Endothelial cell of umbilical vein (primary cell): Measurements from ENCODE around the gene PM20D2. TPM values are rescaled to one million over a fixed set of nuclear protein-coding genes. Genes with fewer than 3 reads are reported as not detected.
A peak's percentile ranks its signal among the peaks of the same experiment; 100 is the strongest.

ENCODE experiments used
- BruUV-seq: library from RNA; stranded (reverse); fragments of 400-500 nt; replicated peaks from 2 replicates; lab custom pipeline; 2021; lab: Mats Ljungman, UMichigan
- CTCF ChIA-PET: fragments of 300-600, 350-600 bp; sonication (Branson Sonifier 250); formaldehyde crosslinking; loops from one replicate; lab custom pipeline; 2021; ENCODE audit warnings: antibody characterized with exemption, inconsistent platforms; lab: Charles Lee
- POLR2A ChIA-PET: fragments of 300-600, 350-600 bp; sonication (Branson Sonifier 250); formaldehyde crosslinking; loops from one replicate; lab custom pipeline; 2021; ENCODE audit warnings: antibody characterized with exemption, inconsistent platforms; lab: Charles Lee
- DNase-seq: peaks from one replicate; pipeline ENCODE4 v3.0.0-alpha.2; 2011; ENCODE audit warnings: low read depth, low spot score
- FAIRE-seq: peaks from 2 replicates; lab custom pipeline; 2011; peaks lifted over from hg19 to GRCh38; lab: Jason Lieb, UNC
- H2AFZ ChIP-seq: 2 replicates; pipeline ENCODE4 v1.6.0; 2012; ENCODE audit warnings: low read depth, low read length, control low read depth, inconsistent platforms
- H3K27ac ChIP-seq: 2 replicates; pipeline ENCODE4 v1.5.1; 2011; ENCODE audit warnings: low read depth, mild to moderate bottlenecking, control low read depth, low read length, moderate library complexity; ENCODE audit not compliant: insufficient read depth
- H3K27me3 ChIP-seq, 2 experiments: 2 replicates each; pipeline versions ENCODE4 v1.6.0 to v1.6.1; 2011; ENCODE audit warnings: low read length in 2 of 2, mixed read lengths in 1 of 2; ENCODE audit not compliant: control insufficient read depth in 2 of 2, insufficient read depth in 2 of 2
- H3K36me3 ChIP-seq, 2 experiments: 2 replicates in 1 of 2; 3 replicates in 1 of 2; pipeline ENCODE4 v1.5.1; 2011; ENCODE audit warnings: low read length in 2 of 2, mild to moderate bottlenecking in 1 of 2, moderate library complexity in 1 of 2; ENCODE audit not compliant: control insufficient read depth in 2 of 2, insufficient read depth in 2 of 2; ENCODE audit errors: extremely low read depth in 1 of 2
- H3K4me1 ChIP-seq: 3 replicates; pipeline ENCODE4 v1.5.1; 2011; ENCODE audit warnings: mild to moderate bottlenecking, low read length; ENCODE audit not compliant: control insufficient read depth, insufficient read depth; ENCODE audit errors: extremely low read depth
- H3K4me2 ChIP-seq: 2 replicates; pipeline ENCODE4 v1.6.1; 2011; ENCODE audit warnings: low read length, control low read depth, mixed read lengths; ENCODE audit not compliant: insufficient read depth
- H3K4me3 ChIP-seq, 3 experiments: fragments of 200-600 bp in 1 of 3; sonication (generic), shearing (Covaris generic) in 1 of 3; replicated peaks in 1 of 3; 2 replicates each; pipeline ENCODE4 v1.5.1; 2011 to 2016; ENCODE audit warnings: control low read depth in 3 of 3, low read length in 3 of 3, mild to moderate bottlenecking in 2 of 3, inconsistent platforms in 1 of 3, low read depth in 1 of 3, moderate library complexity in 1 of 3; ENCODE audit not compliant: insufficient read depth in 1 of 3
- H3K79me2 ChIP-seq: 2 replicates; pipeline ENCODE4 v1.6.0; 2012; ENCODE audit warnings: low read length, inconsistent platforms; ENCODE audit not compliant: control insufficient read depth, insufficient read depth
- H3K9ac ChIP-seq: replicated peaks from 2 replicates; pipeline ENCODE3; 2011; ENCODE audit warnings: low read length, control low read depth; ENCODE audit not compliant: insufficient read depth; ENCODE audit errors: extremely low read depth
- H3K9me1 ChIP-seq: replicated peaks from 3 replicates; pipeline ENCODE4 v1.6.0; 2011; ENCODE audit warnings: mild to moderate bottlenecking, low read length; ENCODE audit not compliant: control insufficient read depth, insufficient read depth; ENCODE audit errors: extremely low read depth
- H3K9me3 ChIP-seq: replicated peaks from 2 replicates; pipeline ENCODE4 v1.5.1; 2012; ENCODE audit warnings: low read length, inconsistent platforms; ENCODE audit not compliant: control insufficient read depth, insufficient read depth
- H4K20me1 ChIP-seq: replicated peaks from 2 replicates; pipeline ENCODE3; 2011; ENCODE audit warnings: mild to moderate bottlenecking, low read length; ENCODE audit not compliant: control insufficient read depth, insufficient read depth; ENCODE audit errors: extremely low read depth
- CTCF ChIP-seq, 2 donors: IDR thresholded peaks; 1 replicate in 1 of 2; 2 replicates in 1 of 2; pipeline ENCODE4 v1.5.1; 2011; ENCODE audit warnings: low read length in 2 of 2, mild to moderate bottlenecking in 2 of 2, moderate library complexity in 2 of 2, control low read depth in 1 of 2, inconsistent platforms in 1 of 2, low read depth in 1 of 2; ENCODE audit not compliant: insufficient read depth in 1 of 2; ENCODE audit errors: extremely low read depth in 1 of 2
- EZH2 ChIP-seq: IDR thresholded peaks from 2 replicates; pipeline ENCODE4 v1.6.1; 2012; ENCODE audit warnings: borderline replicate concordance, low read depth, mild to moderate bottlenecking, moderate library complexity, low read length, inconsistent platforms; ENCODE audit not compliant: severe bottlenecking
- FOS ChIP-seq: IDR thresholded peaks from 2 replicates; pipeline ENCODE4 v1.6.1; 2011; ENCODE audit warnings: mild to moderate bottlenecking, low read length, moderate library complexity, borderline replicate concordance; ENCODE audit not compliant: insufficient read depth
- GATA2 ChIP-seq: IDR thresholded peaks from 2 replicates; pipeline ENCODE4 v1.7.0; 2011; ENCODE audit warnings: low read depth, mild to moderate bottlenecking, moderate library complexity, mixed read lengths, low read length; ENCODE audit not compliant: insufficient read length, insufficient read depth
- MYC ChIP-seq: IDR thresholded peaks from one replicate; pipeline ENCODE4 v1.6.1; 2011; ENCODE audit warnings: mild to moderate bottlenecking, low read depth, low read length
- dilution Hi-C: fragments of 300-500 bp; cut with MboI; formaldehyde crosslinking; loops from one replicate; pipeline ENCODE4 v1.15.0; 2019; ENCODE audit warnings: low sequenced_read_pairs; ENCODE audit not compliant: extremely low pct_ligation_motif_present
- intact Hi-C: fragments of 100-400 bp; cut with micrococcal nuclease; formaldehyde crosslinking; loops from one replicate; pipeline ENCODE4 v1.10.0; 2022
- polyA plus RNA-seq, 4 experiments: library from polyadenylated mRNA; depleted of rRNA in 3 of 4; stranded (reverse) in 3 of 4; unstranded in 1 of 4; fragments of >200 nt; gene quantifications; 2 replicates each; pipeline versions ENCODE4 v1.2.1 to v1.2.3, GENCODE V29; 2011 to 2012; ENCODE audit warnings: missing spikeins in 1 of 4
- total RNA-seq: library from RNA; stranded (reverse); gene quantifications from 2 replicates; pipeline ENCODE4 v1.2.3, GENCODE V29; 2021

Gene PM20D2
- total and polyA plus RNA-seq, 2 donors (not counting 3 experiments of a cell fraction or from before 2014, with no cell fraction given): 3.0 to 10.9 TPM

DNA sequence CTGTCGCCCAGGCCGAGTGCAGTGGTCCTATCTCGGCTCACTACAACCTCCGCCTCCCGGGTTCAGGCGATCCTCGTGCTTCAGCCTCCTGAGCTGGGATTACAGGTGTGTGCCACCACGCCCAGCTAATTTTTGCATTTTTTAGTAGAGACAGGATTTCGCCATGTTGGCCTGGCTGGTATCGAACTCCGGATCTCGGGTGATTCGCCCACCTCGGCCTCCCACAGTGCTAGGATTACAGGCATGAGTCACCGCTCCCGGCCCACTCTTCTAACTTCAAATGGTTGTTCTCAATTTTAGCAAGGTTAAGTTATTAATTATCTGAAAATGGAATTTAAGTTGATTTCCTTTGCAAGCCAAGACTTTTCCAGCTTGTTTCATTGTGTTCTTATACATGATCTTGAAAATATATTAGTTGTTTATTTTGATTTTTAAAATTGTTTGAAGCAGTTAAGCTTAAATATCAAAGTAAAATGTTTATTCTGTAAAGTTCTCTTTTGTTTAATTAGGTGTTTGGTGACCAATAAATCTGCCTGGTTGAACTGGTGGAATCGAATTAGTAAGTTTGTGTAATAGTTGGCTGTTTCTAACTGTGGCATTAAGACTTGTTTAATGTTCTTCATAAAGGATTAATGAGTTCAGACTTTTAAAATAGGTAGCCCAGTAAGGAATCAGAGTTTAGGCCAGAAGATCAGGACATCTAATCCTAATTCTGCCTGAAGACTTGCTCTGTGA lies 2.3 kb downstream of the PM20D2 start:
- Histone ChIP-seq H3K27me3 (peaks cover 5 to 7% of the 10 kb centered on the region in 2 experiments), H3K9me3 (no peaks in the 10 kb centered on the region), H3K9ac (no peak overlapping the region), H2AFZ (no peak overlapping the region), H3K4me2 (no peak overlapping the region), H4K20me1 (no peaks in the 10 kb centered on the region), H3K9me1 (no peaks in the 10 kb centered on the region), H3K27ac (no peak overlapping the region), H3K79me2 (peaks cover 4% of the 10 kb centered on the region), H3K36me3 (no peaks in the 10 kb centered on the region), H3K4me3 (no peak overlapping the region), H3K4me1 (peaks cover 10% of the 10 kb centered on the region)
- dilution Hi-C loops (no loop called here), intact Hi-C loops (loop anchor here (5.0 kb wide), 1 partner anchor 204 kb away; the partner anchor contains the start of gene UBE2J1)
- DNase-seq (no peak), FAIRE-seq (peak; percentile 40)
- ChIA-PET CTCF (interaction anchor here (0.7 to 1.9 kb wide), 4 partner anchors 25 to 224 kb away, joined by 3 to 6 read pairs (median 4); no protein-coding TSS in a partner anchor), POLR2A (interaction anchor here (0.7 to 1.8 kb wide), 2 partner anchors 35 to 68 kb away, joined by 3 to 4 read pairs; partner anchors contain the start of gene PNRC1)
- no peak for TF ChIP-seq CTCF (IDR thresholded peaks at IDR 0.05; ENCODE audit: extremely low read depth in 1 of 2, insufficient read depth in 1 of 2, low read depth in 1 of 2, low read length in 2 of 2)
- TF ChIP-seq MYC: no peak
- no peak for TF ChIP-seq FOS
- TF ChIP-seq GATA2: no peak
- TF ChIP-seq EZH2: no peak
- BruUV-seq: no TSS peak
